Cardiac muscle cell (in vitro differentiated cells and primary cell): Measurements from ENCODE around the gene WNT1. TPM values are rescaled to one million over a fixed set of nuclear protein-coding genes. Genes with fewer than 3 reads are reported as not detected.

Experiments used
- DNase-seq, 2 donors: peaks; one replicate each; pipeline versions ENCODE4 v3.0.0 to v3.0.0-alpha.2; 2010 to 2017; ENCODE audit warnings: low read depth in 1 of 2, low spot score in 1 of 2
- H3K27ac ChIP-seq: fragments of 200-600 bp; sonication (generic); 2 replicates; pipeline ENCODE4 v1.5.1; 2016
- H3K27me3 ChIP-seq: fragments of 200-600 bp; sonication (generic); 2 replicates; pipeline ENCODE4 v1.6.0; 2016; ENCODE audit warnings: control low read depth
- H3K36me3 ChIP-seq: fragments of 200-600 bp; sonication (generic); 2 replicates; pipeline ENCODE4 v1.5.1; 2016; ENCODE audit warnings: control low read depth
- H3K4me1 ChIP-seq: fragments of 200-600 bp; sonication (generic); 2 replicates; pipeline ENCODE4 v1.8.1; 2017; ENCODE audit warnings: low read depth, mild to moderate bottlenecking, mixed run types
- H3K4me3 ChIP-seq: fragments of 200-600 bp; sonication (generic); 2 replicates; pipeline ENCODE4 v1.5.1; 2016; ENCODE audit warnings: mild to moderate bottlenecking
- H3K9me3 ChIP-seq: fragments of 200-600 bp; sonication (generic); 2 replicates; pipeline ENCODE4 v1.5.1; 2017; ENCODE audit warnings: low read depth, mild to moderate bottlenecking, control low read depth
- CTCF ChIP-seq: IDR thresholded peaks from 2 replicates; pipeline ENCODE4 v1.5.1; 2012; ENCODE audit warnings: low read depth, mild to moderate bottlenecking, low read length
- polyA plus RNA-seq: library from polyadenylated mRNA; unstranded; fragments of >200 nt; fragmentation: Nextera tagmentation; extraction: Ambion mirVana; gene quantifications from 2 replicates; pipeline ENCODE4 v1.2.1, GENCODE V29; 2016
- total RNA-seq: library from RNA; depleted of rRNA; stranded (reverse); fragments of >200 nt; gene quantifications from 2 replicates; pipeline ENCODE4 v1.2.3, GENCODE V29; 2016

Gene WNT1
- total RNA-seq = not detected in 2 replicates
- not detected in 2 replicates for polyA plus RNA-seq

- peaks cover 99% of the 10 kb centered on the region for H3K27me3 ChIP-seq
- no peak for TF ChIP-seq CTCF
- H3K27ac ChIP-seq = no peak within 1 kb of the TSS
- no peak for DNase-seq
- no peaks in the 10 kb centered on the region for H3K36me3 ChIP-seq
- H3K4me1 ChIP-seq = peaks cover 10% of the 10 kb centered on the region
- H3K4me3 ChIP-seq = no peak within 1 kb of the TSS
- H3K9me3 ChIP-seq = no peaks in the 10 kb centered on the region
Observed at GRCh38 chr12:48978291-48978740, at the start of gene WNT1. Gene WNT1, plus strand, starts transcription at chr12:48978322. Its CDS starts 329 bp downstream, at chr12:48978651.

- Histone ChIP-seq H3K4me3 (no peak overlapping the region), H3K27me3 (no peaks in the 10 kb centered on the region), H3K36me3 (peaks cover 16% of the 10 kb centered on the region), H3K27ac (no peak overlapping the region), H3K4me1 (no peaks in the 10 kb centered on the region), H3K9me3 (no peaks in the 10 kb centered on the region)
- no peak for TF ChIP-seq CTCF
- no peak for DNase-seq
Observed at GRCh38 chr12:48929551-48929950, 48.6 kb upstream of the WNT1 start.

GRCh38 chr12:48930475-48930874, 47.6 kb upstream of the WNT1 start:
- no peaks in the 10 kb centered on the region for H3K9me3 ChIP-seq
- H3K4me1 ChIP-seq = peaks cover 7% of the 10 kb centered on the region
- H3K36me3 ChIP-seq = peaks cover 16% of the 10 kb centered on the region
- H3K4me3 ChIP-seq = no peak overlapping the region
- H3K27me3 ChIP-seq = no peaks in the 10 kb centered on the region
- no peak for TF ChIP-seq CTCF
- no peak overlapping the region for H3K27ac ChIP-seq
- no peak for DNase-seq

- Histone ChIP-seq H3K4me1 (peaks cover 11% of the 10 kb centered on the region), H3K27ac (no peak overlapping the region), H3K4me3 (no peak overlapping the region), H3K27me3 (no peaks in the 10 kb centered on the region), H3K9me3 (no peaks in the 10 kb centered on the region), H3K36me3 (peaks cover 15% of the 10 kb centered on the region)
- DNase-seq = no peak
- no peak for TF ChIP-seq CTCF
Observed at GRCh38 chr12:48932878-48933277, 45.2 kb upstream of the WNT1 start.

GRCh38 chr12:48933664-48934311, 44.3 kb upstream of the WNT1 start:
- no peaks in the 10 kb centered on the region for H3K9me3 ChIP-seq
- H3K27ac ChIP-seq = no peak overlapping the region
- no peak for TF ChIP-seq CTCF
- H3K4me1 ChIP-seq = peaks cover 11% of the 10 kb centered on the region
- no peak for DNase-seq
- H3K4me3 ChIP-seq = no peak overlapping the region
- peaks cover 19% of the 10 kb centered on the region for H3K36me3 ChIP-seq
- no peaks in the 10 kb centered on the region for H3K27me3 ChIP-seq
